Right lobe of liver (tissue), 6 donors: ENCODE measurements around the gene HDDC2. TPM values are rescaled to one million over a fixed set of nuclear protein-coding genes. Genes with fewer than 3 reads are reported as not detected.

ENCODE experiments used
- ATAC-seq, 4 donors: fragments of 200-7000 bp; cut with Tn5 transposase; one replicate each; pipeline ENCODE4 v1.9.1; 2020; ENCODE audit warnings: mild to moderate bottlenecking in 4 of 4, moderate library complexity in 4 of 4
- DNase-seq, 3 donors: peaks; one replicate each; pipeline ENCODE4 v3.0.0-alpha.2; 2020
- H3K27ac ChIP-seq, 3 donors: fragments of 200-600 bp; one replicate each; pipeline ENCODE4 v1.8.0; 2022
- H3K27me3 ChIP-seq, 2 donors: fragments of 200-600 bp; one replicate each; pipeline ENCODE4 v1.8.0; 2022
- H3K36me3 ChIP-seq, 4 donors: fragments of 200-600 bp; sonication (generic) in 1 of 4; one replicate each; pipeline versions ENCODE4 v1.5.1 to v1.8.0; 2017 to 2022; ENCODE audit warnings: control low read depth in 1 of 4
- H3K4me1 ChIP-seq, 4 donors: fragments of 200-600 bp; sonication (generic) in 1 of 4; one replicate each; pipeline versions ENCODE4 v1.5.1 to v1.8.0; 2017 to 2022; ENCODE audit warnings: control low read depth in 1 of 4
- H3K4me3 ChIP-seq, 3 donors: fragments of 200-600 bp; one replicate each; pipeline ENCODE4 v1.8.0; 2022
- H3K9me3 ChIP-seq, 4 donors: fragments of 200-600 bp; sonication (generic) in 1 of 4; one replicate each; pipeline versions ENCODE4 v1.5.1 to v1.8.0; 2017 to 2022; ENCODE audit warnings: control low read depth in 1 of 4
- POLR2A ChIP-seq: fragments of 450-650 bp; IDR thresholded peaks from one replicate; pipeline ENCODE4 v1.6.1; 2017; ENCODE audit warnings: antibody characterized with exemption, mild to moderate bottlenecking
- WGBS: methylation state at CpG from one replicate; pipeline ENCODE4 v1.1.6; 2018; ENCODE audit warnings: low coverage, low lambda C conversion rate; ENCODE audit not compliant: insufficient coverage; ENCODE audit errors: missing lambda C conversion rate; 5-methylcytosine and 5-hydroxymethylcytosine counted together
- intact Hi-C, 2 donors: fragments of 100-400 bp; cut with DNase I; formaldehyde crosslinking; loops; one replicate each; pipeline versions ENCODE4 v1.11.2 to v1.14.1; 2022
- total RNA-seq, 6 experiments: library from RNA; depleted of rRNA in 2 of 6; stranded (reverse); fragments of >200 nt in 2 of 6; fragmentation: NEBNext Ultra II Directional in 3 of 6; extraction: Animal tissue kit (Norgen Biotek cat#: 25700) in 3 of 6; gene quantifications; one replicate each; pipeline versions ENCODE4 v1.1.0 to v1.2.4, GENCODE V29; 2016 to 2023
- TF ChIP-seq, protein P1 (sequence below), 4 donors: fragments of 200-600 bp in 3 of 4; fragments of 450-650 bp in 1 of 4; IDR thresholded peaks; one replicate each; pipeline versions ENCODE4 v1.5.1 to v1.8.0; 2016 to 2022; ENCODE audit warnings: antibody characterized with exemption in 4 of 4, mild to moderate bottlenecking in 2 of 4
- donor health status: DM: no; HTN: yes; CAD: no.
- donor health status: DM: no; HTN: no; CAD: no.
- donor health status: DM: no; HTN: no; CAD: no.
- donor health status: DM: no; HTN: yes; CAD: no.
- donor health status: DM: no; HTN: yes; CAD: no.

The HDDC2 gene
- total RNA-seq, 6 experiments from 2014 or later = 6.8 to 15.6 (median 9.5) TPM

DNA sequence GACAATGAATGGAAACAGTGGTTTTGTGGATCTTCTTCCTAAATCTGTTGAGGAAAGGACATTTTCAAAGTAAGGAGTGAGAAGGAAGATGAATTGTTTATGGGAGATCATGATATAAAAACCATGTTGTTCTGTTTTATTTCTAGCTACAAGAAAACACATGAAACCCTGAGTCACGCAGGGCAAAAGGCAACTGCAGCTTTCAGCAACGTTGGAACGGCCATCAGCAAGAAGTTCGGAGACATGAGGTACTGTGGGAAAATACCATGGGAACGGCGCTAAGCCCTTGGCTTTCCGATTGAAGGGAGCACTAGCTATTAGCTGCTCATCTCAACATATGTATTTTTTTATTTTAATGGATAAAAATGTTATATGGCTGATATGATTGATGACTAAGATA is 53.6 kb downstream of the HDDC2 start:
- no peak overlapping the region for H3K27ac ChIP-seq
- no peak for DNase-seq
- no peak for TF ChIP-seq POLR2A
- TF ChIP-seq, protein P1, sequence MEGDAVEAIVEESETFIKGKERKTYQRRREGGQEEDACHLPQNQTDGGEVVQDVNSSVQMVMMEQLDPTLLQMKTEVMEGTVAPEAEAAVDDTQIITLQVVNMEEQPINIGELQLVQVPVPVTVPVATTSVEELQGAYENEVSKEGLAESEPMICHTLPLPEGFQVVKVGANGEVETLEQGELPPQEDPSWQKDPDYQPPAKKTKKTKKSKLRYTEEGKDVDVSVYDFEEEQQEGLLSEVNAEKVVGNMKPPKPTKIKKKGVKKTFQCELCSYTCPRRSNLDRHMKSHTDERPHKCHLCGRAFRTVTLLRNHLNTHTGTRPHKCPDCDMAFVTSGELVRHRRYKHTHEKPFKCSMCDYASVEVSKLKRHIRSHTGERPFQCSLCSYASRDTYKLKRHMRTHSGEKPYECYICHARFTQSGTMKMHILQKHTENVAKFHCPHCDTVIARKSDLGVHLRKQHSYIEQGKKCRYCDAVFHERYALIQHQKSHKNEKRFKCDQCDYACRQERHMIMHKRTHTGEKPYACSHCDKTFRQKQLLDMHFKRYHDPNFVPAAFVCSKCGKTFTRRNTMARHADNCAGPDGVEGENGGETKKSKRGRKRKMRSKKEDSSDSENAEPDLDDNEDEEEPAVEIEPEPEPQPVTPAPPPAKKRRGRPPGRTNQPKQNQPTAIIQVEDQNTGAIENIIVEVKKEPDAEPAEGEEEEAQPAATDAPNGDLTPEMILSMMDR (IDR thresholded peaks at IDR 0.05) = no peak
- WGBS = 94% methylated on average over 7 of the region's 7 CpGs
- no peaks in the 10 kb centered on the region for H3K9me3 ChIP-seq
- intact Hi-C loops = no loop called here
- H3K4me3 ChIP-seq = no peak overlapping the region
- H3K4me1 ChIP-seq = no peaks in the 10 kb centered on the region
- ATAC-seq = no peak
- H3K36me3 ChIP-seq = no peaks in the 10 kb centered on the region
- H3K27me3 ChIP-seq = no peaks in the 10 kb centered on the region

DNA sequence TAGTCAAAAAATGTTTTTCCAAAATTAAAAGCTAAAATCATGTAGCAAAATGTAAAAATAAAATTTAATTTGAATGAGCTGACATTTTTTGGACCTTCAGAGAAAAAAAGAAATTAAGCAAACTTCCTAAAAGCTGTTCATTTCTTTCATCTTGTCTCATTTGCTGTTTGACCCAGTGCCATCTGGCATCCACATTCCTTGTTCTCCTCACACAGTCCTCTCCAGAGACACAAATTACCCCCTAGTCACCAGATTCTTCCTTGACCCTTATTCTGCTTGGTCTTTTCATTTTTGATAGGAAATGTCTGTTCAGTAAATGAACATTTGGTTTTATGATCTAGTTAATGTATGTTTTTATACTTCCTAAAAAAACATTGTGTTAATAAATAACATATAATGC is 55.2 kb downstream of the HDDC2 start:
- TF ChIP-seq POLR2A = no peak
- TF ChIP-seq, protein P1 (IDR thresholded peaks at IDR 0.05) = no peak
- ATAC-seq (no peak), DNase-seq (no peak)
- Histone ChIP-seq H3K27me3 (no peaks in the 10 kb centered on the region), H3K9me3 (no peaks in the 10 kb centered on the region), H3K36me3 (no peaks in the 10 kb centered on the region), H3K4me3 (no peak overlapping the region), H3K4me1 (no peaks in the 10 kb centered on the region), H3K27ac (no peak overlapping the region)
- intact Hi-C loops = no loop called here

DNA sequence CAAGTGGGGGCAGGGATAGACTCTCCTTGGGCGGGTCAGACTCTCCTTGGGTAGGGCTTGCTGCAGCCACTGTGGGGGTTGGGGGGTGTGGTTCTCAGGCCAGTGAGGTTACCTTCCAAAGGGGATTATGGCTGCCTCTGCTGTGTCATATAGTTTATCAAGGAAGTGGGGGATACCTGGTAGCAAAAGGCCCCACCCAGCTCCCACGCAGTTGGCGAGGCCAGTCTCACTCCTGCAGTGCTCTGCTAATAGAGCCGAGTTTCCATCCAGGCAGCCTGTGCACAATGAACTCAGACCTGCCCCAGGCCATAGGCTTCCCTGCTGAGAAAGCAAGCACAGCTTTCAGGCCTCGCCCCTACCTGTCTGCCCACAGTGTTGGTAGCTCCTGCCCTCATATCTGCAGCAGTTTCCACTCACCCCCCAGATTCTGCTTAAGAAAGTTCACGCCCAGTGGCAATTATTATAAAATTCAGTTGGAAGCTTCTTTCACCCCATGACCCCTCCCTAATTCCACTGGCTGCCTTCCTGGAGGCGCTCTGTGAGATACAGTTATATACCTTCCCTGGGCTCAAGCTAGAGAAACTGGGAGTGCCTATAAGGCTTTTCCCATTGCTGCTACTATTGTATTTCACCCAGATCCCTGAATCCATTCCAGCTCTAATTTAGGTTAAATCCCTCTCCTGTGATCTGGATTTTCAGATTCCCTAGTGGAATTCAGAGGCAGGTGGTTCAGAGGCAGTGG is 56.1 kb downstream of the HDDC2 start:
- TF ChIP-seq, protein P1 (IDR thresholded peaks at IDR 0.05) = no peak
- TF ChIP-seq POLR2A = no peak
- H3K4me3 ChIP-seq = no peak overlapping the region
- H3K4me1 ChIP-seq = no peaks in the 10 kb centered on the region
- DNase-seq (no peak), ATAC-seq (no peak)
- intact Hi-C loops = no loop called here
- H3K9me3 ChIP-seq = no peaks in the 10 kb centered on the region
- no peak overlapping the region for H3K27ac ChIP-seq
- no peaks in the 10 kb centered on the region for H3K36me3 ChIP-seq
- 100% methylated on average over 3 of the region's 7 CpGs for WGBS
- no peaks in the 10 kb centered on the region for H3K27me3 ChIP-seq

DNA sequence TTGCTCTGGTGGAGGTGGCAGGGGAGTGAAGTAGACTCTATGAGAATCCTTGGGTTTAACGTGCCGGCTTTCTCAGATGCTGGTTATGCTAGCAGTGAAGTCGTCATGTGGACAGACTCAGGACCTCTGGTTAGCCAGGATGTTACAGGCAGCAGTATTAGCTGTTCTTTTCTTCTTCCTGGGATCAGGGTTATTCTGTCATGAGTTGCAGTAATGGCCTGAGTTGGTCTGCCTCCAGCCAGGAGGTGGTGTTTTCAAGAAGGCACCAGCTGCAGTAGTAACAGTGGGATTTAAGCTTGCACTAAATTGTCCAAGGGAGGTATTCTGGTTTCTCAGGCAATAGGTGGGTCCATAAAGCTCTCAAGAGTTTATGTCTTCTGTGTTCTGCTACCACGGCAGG is 56.7 kb downstream of the HDDC2 start:
- intact Hi-C loops = no loop called here
- TF ChIP-seq, protein P1 (IDR thresholded peaks at IDR 0.05) = no peak
- TF ChIP-seq POLR2A = no peak
- no peak overlapping the region for H3K27ac ChIP-seq
- WGBS = 90% methylated on average over 2 of the region's 4 CpGs
- no peak for DNase-seq
- H3K4me1 ChIP-seq = no peaks in the 10 kb centered on the region
- ATAC-seq = no peak
- no peaks in the 10 kb centered on the region for H3K27me3 ChIP-seq
- H3K4me3 ChIP-seq = no peak overlapping the region
- no peaks in the 10 kb centered on the region for H3K36me3 ChIP-seq
- no peaks in the 10 kb centered on the region for H3K9me3 ChIP-seq

DNA sequence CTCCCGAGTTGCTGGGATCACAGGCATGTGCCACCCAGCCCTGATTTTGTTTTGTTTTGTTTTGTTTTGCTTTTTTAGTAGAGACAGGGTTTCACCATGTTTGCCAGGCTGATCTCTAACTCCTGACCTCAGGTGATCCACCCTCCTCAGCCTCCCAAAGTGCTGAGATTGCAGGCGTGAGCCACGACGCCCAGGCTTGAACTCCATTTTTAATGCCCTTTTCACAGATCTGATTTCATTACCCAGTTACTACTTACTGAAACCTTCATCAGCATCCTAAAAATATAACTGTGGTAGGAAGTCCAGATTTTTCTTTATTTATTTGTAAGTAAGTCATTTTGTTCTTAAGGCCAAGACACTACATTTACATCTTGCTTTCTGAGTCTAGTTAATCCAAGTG is 64.0 kb downstream of the HDDC2 start:
- Histone ChIP-seq H3K4me3 (no peak overlapping the region), H3K36me3 (no peaks in the 10 kb centered on the region), H3K9me3 (no peaks in the 10 kb centered on the region), H3K4me1 (no peaks in the 10 kb centered on the region), H3K27ac (no peak overlapping the region), H3K27me3 (no peaks in the 10 kb centered on the region)
- WGBS = 90% methylated on average over 4 of the region's 4 CpGs
- DNase-seq (no peak), ATAC-seq (no peak)
- intact Hi-C loops = no loop called here
- TF ChIP-seq, protein P1 (IDR thresholded peaks at IDR 0.05) = no peak
- no peak for TF ChIP-seq POLR2A
